HepG2 (cell line): Measurements from ENCODE around the gene PAM16. TPM values are rescaled to one million over a fixed set of nuclear protein-coding genes. Genes with fewer than 3 reads are reported as not detected.

Source experiments
- ATAC-seq: fragments of 200-7000 bp; cut with Tn5 transposase; 3 replicates; pipeline ENCODE4 v1.9.1; 2020; ENCODE audit warnings: mild to moderate bottlenecking, moderate library complexity
- BruUV-seq: library from RNA; stranded (reverse); fragments of 400-500 nt; replicated peaks from 2 replicates; lab custom pipeline; 2021; lab: Mats Ljungman, UMichigan
- CTCF ChIA-PET: fragments of 300-600 bp; formaldehyde crosslinking; extraction: SDS; loops from one replicate; lab custom pipeline; 2021; ENCODE audit warnings: low total read pairs, inconsistent platforms, low intra/inter-chr PET ratio; lab: Yijun Ruan, JAX
- POLR2A ChIA-PET: fragments of 350-600 bp; sonication (Branson Sonifier 250); formaldehyde crosslinking; loops from one replicate; lab custom pipeline; 2020; ENCODE audit warnings: antibody characterized with exemption, inconsistent platforms; lab: Yijun Ruan, JAX
- DNase-seq: peaks from one replicate; pipeline ENCODE4 v3.0.0-alpha.2; 2015; ENCODE audit warnings: low spot score
- FAIRE-seq: peaks from 3 replicates; lab custom pipeline; 2011; peaks lifted over from hg19 to GRCh38; lab: Jason Lieb, UNC
- H2AFZ ChIP-seq: one replicate; pipeline ENCODE4 v1.6.1; 2011; ENCODE audit warnings: low read length, inconsistent platforms
- H3K27ac ChIP-seq: fragments of 300-600 bp; 3 replicates; pipeline ENCODE4 v1.8.0; 2011; ENCODE audit warnings: mixed run types, mild to moderate bottlenecking, mixed read lengths, low read length, inconsistent platforms; ENCODE audit not compliant: insufficient read depth; ENCODE audit errors: extremely low read length
- H3K27me3 ChIP-seq, 2 experiments: fragments of 200-600 bp in 1 of 2; 2 replicates in 1 of 2; 3 replicates in 1 of 2; pipeline versions ENCODE4 v1.6.0 to v1.8.0; 2011; ENCODE audit warnings: low read length in 2 of 2, mild to moderate bottlenecking in 2 of 2, moderate library complexity in 2 of 2, inconsistent platforms in 1 of 2; ENCODE audit not compliant: insufficient read depth in 2 of 2, control insufficient read depth in 1 of 2
- H3K36me3 ChIP-seq, 2 experiments: fragments of 200-600 bp in 1 of 2; replicated peaks in 1 of 2; 2 replicates in 1 of 2; 3 replicates in 1 of 2; pipeline versions ENCODE4 v1.5.1 to v1.8.0; 2011; ENCODE audit warnings: low read length in 2 of 2, inconsistent platforms in 1 of 2; ENCODE audit not compliant: insufficient read depth in 2 of 2, control insufficient read depth in 1 of 2
- H3K4me1 ChIP-seq: 2 replicates; pipeline ENCODE4 v1.5.1; 2012; ENCODE audit warnings: low read length, inconsistent platforms; ENCODE audit not compliant: insufficient read depth
- H3K4me2 ChIP-seq: 2 replicates; pipeline ENCODE4 v1.6.0; 2011; ENCODE audit warnings: low read depth, low read length, inconsistent platforms
- H3K4me3 ChIP-seq, 3 experiments: fragments of 200-600 bp in 1 of 3; sonication (generic), shearing (Covaris generic) in 1 of 3; replicated peaks in 1 of 3; 2 replicates each; pipeline ENCODE4 v1.5.1; 2011 to 2016; ENCODE audit warnings: low read length in 3 of 3, inconsistent platforms in 2 of 3, low read depth in 2 of 3, mild to moderate bottlenecking in 2 of 3, control low read depth in 1 of 3, mixed read lengths in 1 of 3; ENCODE audit not compliant: insufficient read depth in 1 of 3
- H3K79me2 ChIP-seq: one replicate; pipeline ENCODE4 v1.6.1; 2011; ENCODE audit warnings: low read length, inconsistent platforms; ENCODE audit not compliant: insufficient read depth
- H3K9ac ChIP-seq: 2 replicates; pipeline ENCODE4 v1.6.0; 2011; ENCODE audit warnings: mild to moderate bottlenecking, low read depth, low read length, inconsistent platforms; ENCODE audit not compliant: insufficient read depth
- H3K9me3 ChIP-seq: 2 replicates; pipeline ENCODE4 v1.5.1; 2012; ENCODE audit warnings: mild to moderate bottlenecking, low read length
- H4K20me1 ChIP-seq: 2 replicates; pipeline ENCODE4 v1.6.0; 2011; ENCODE audit warnings: inconsistent platforms, mild to moderate bottlenecking, low read length, moderate library complexity; ENCODE audit not compliant: insufficient read depth
- CC2D1A ChIP-seq: sonication (generic); formaldehyde crosslinking; IDR thresholded peaks from 2 replicates; pipeline ENCODE4 v1.8.1; 2023; ENCODE audit warnings: mild to moderate bottlenecking, missing genetic modification reagents
- E2F5 ChIP-seq: sonication (generic); formaldehyde crosslinking; conservative IDR thresholded peaks from 2 replicates; pipeline ENCODE4 v1.4.0; 2020; ENCODE audit warnings: missing genetic modification reagents
- EP300 ChIP-seq, 3 experiments: sonication (generic) in 1 of 3; formaldehyde crosslinking in 1 of 3; IDR thresholded peaks; 2 replicates each; pipeline versions ENCODE4 v1.5.1 to v1.6.1; 2011 to 2020; ENCODE audit warnings: low read depth in 2 of 3, low read length in 2 of 3, borderline replicate concordance in 1 of 3, improper control_type of control experiment in 1 of 3, mild to moderate bottlenecking in 1 of 3, missing genetic modification reagents in 1 of 3, moderate library complexity in 1 of 3
- FOXP4 ChIP-seq: sonication (generic); formaldehyde crosslinking; IDR thresholded peaks from 2 replicates; pipeline ENCODE4 v1.4.0; 2020; ENCODE audit warnings: missing genetic modification reagents
- HMGA1 ChIP-seq: sonication (generic); formaldehyde crosslinking; conservative IDR thresholded peaks from 2 replicates; pipeline ENCODE4 v1.4.0; 2020; ENCODE audit warnings: missing genetic modification reagents
- MEIS2 ChIP-seq: sonication (generic); formaldehyde crosslinking; IDR thresholded peaks from 2 replicates; pipeline ENCODE4 v1.9.0; 2021; ENCODE audit warnings: mild to moderate bottlenecking, missing genetic modification reagents
- MYPOP ChIP-seq: sonication (generic); formaldehyde crosslinking; IDR thresholded peaks from 2 replicates; pipeline ENCODE4 v1.8.1; 2023; ENCODE audit warnings: mild to moderate bottlenecking, moderate library complexity, missing genetic modification reagents
- PRDM10 ChIP-seq: sonication (generic); formaldehyde crosslinking; IDR thresholded peaks from 2 replicates; pipeline ENCODE4 v1.4.0; 2020; ENCODE audit warnings: low read depth, missing genetic modification reagents
- ZBTB7B ChIP-seq: sonication (generic); formaldehyde crosslinking; IDR thresholded peaks from 2 replicates; pipeline ENCODE4 v1.4.0; 2020; ENCODE audit warnings: missing genetic modification reagents
- ZNF124 ChIP-seq: sonication (generic); formaldehyde crosslinking; IDR thresholded peaks from 2 replicates; pipeline ENCODE4 v1.4.0; 2020; ENCODE audit warnings: missing genetic modification reagents
- ZNF205 ChIP-seq: IDR thresholded peaks from 2 replicates; pipeline ENCODE4 v1.6.1; 2018; ENCODE audit warnings: missing biosample characterization, missing genetic modification reagents
- ZNF224 ChIP-seq: sonication (generic); formaldehyde crosslinking; IDR thresholded peaks from 2 replicates; pipeline ENCODE4 v1.5.0; 2020; ENCODE audit warnings: mild to moderate bottlenecking, missing genetic modification reagents
- ZNF253 ChIP-seq: sonication (generic); formaldehyde crosslinking; IDR thresholded peaks from 2 replicates; pipeline ENCODE4 v1.8.0; 2022; ENCODE audit warnings: mild to moderate bottlenecking, missing genetic modification reagents, borderline replicate concordance
- ZNF292 ChIP-seq: sonication (generic); formaldehyde crosslinking; IDR thresholded peaks from 2 replicates; pipeline ENCODE4 v1.8.1; 2022; ENCODE audit warnings: mild to moderate bottlenecking, low read depth, missing genetic modification reagents, borderline replicate concordance
- ZNF564 ChIP-seq: sonication (generic); formaldehyde crosslinking; IDR thresholded peaks from 2 replicates; pipeline ENCODE4 v1.8.1; 2023; ENCODE audit warnings: mild to moderate bottlenecking, missing genetic modification reagents
- ZNF703 ChIP-seq: sonication (generic); formaldehyde crosslinking; IDR thresholded peaks from 2 replicates; pipeline ENCODE4 v1.5.1; 2020; ENCODE audit warnings: missing genetic modification reagents, mild to moderate bottlenecking, moderate library complexity, borderline replicate concordance
- ZNF790 ChIP-seq: sonication (generic); formaldehyde crosslinking; IDR thresholded peaks from 2 replicates; pipeline ENCODE4 v1.8.0; 2022; ENCODE audit warnings: missing genetic modification reagents, mild to moderate bottlenecking, borderline replicate concordance
- WGBS: methylation state at CpG from one replicate; pipeline ENCODE4 v1.1.6; 2017; ENCODE audit warnings: low lambda C conversion rate; 5-methylcytosine and 5-hydroxymethylcytosine counted together
- in situ Hi-C: cut with HindIII; loops from 2 replicates; pipeline ENCODE4 v1.10.0; 2017; ENCODE audit warnings: low pct_unique_long_range_greater_than_20kb; ENCODE audit not compliant: extremely low pct_ligation_motif_present
- intact Hi-C: fragments of 100-400 bp; cut with micrococcal nuclease; formaldehyde crosslinking; loops from one replicate; pipeline ENCODE4 v1.10.0; 2022; ENCODE audit not compliant: unreplicated experiment
- polyA plus RNA-seq, 8 experiments: library from polyadenylated mRNA; depleted of rRNA in 3 of 8; stranded (reverse) in 7 of 8; unstranded in 1 of 8; fragments of >200 nt; fragmentation: Illumina TruSeq in 4 of 8; extraction: Trizol in 4 of 8; gene quantifications; 2 replicates each; pipeline versions ENCODE4 v1.2.1 to v1.2.3, GENCODE V29; 2011 to 2016; ENCODE audit warnings: low read depth in 4 of 8, missing spikeins in 1 of 8, mixed read lengths in 1 of 8; ENCODE audit not compliant: insufficient read depth in 1 of 8
- total RNA-seq, 5 experiments: library from RNA; depleted of rRNA; stranded (reverse); fragments of >200 nt; fragmentation: Illumina TruSeq; extraction: Trizol; gene quantifications; 2 replicates each; pipeline ENCODE4 v1.2.3, GENCODE V29; 2016; ENCODE audit warnings: low read depth in 1 of 5

Gene PAM16
- total and polyA plus RNA-seq, 2 of the 13 experiments (the other 11 are each of a cell fraction or from before 2014, with no cell fraction given), result 51.5 to 51.8 TPM

- ATAC-seq, result peak; percentile 6
- H3K36me3 ChIP-seq, result peaks cover 0 to 1% of the 10 kb centered on the region in 2 experiments; a peak in 1 of 5 replicates
- in situ Hi-C loops, result no loop called here
- peaks cover 5% of the 10 kb centered on the region for H3K79me2 ChIP-seq
- H3K4me1 ChIP-seq, result peaks cover 53% of the 10 kb centered on the region
- H3K27ac ChIP-seq, result peak overlapping the region; percentile 62
- no peak overlapping the region for H2AFZ ChIP-seq
- 14% methylated on average over 4 of the region's 5 CpGs for WGBS
- H3K27me3 ChIP-seq, result no peaks in the 10 kb centered on the region
- no peak overlapping the region for H3K4me3 ChIP-seq
- no TSS peak for BruUV-seq
- no peak overlapping the region; the same call in 1 of the 2 replicates for H3K9ac ChIP-seq
- peak; percentile 92 for FAIRE-seq
- POLR2A ChIA-PET, result no interaction called here
- CTCF ChIA-PET, result no interaction called here
- intact Hi-C loops, result no loop called here
- H4K20me1 ChIP-seq, result no peaks in the 10 kb centered on the region
- H3K4me2 ChIP-seq, result peak overlapping the region; percentile 25
- peak; percentile 73 for DNase-seq
- no peaks in the 10 kb centered on the region for H3K9me3 ChIP-seq
- TF ChIP-seq MEIS2 (CRISPR knock-in tag), result no peak
- no peak for TF ChIP-seq ZNF224 (CRISPR knock-in tag)
- TF ChIP-seq CC2D1A (CRISPR knock-in tag), result no peak
- TF ChIP-seq ZBTB7B (CRISPR knock-in tag), result peak; percentile 75; the same call in 1 of the 2 replicates
- no peak for TF ChIP-seq ZNF124 (CRISPR knock-in tag)
- TF ChIP-seq ZNF253, result no peak
- peak; percentile 76 for TF ChIP-seq FOXP4 (CRISPR knock-in tag)
- peak; percentile 46; the same call in 1 of the 2 replicates for TF ChIP-seq ZNF292 (CRISPR knock-in tag)
- no peak for TF ChIP-seq PRDM10 (CRISPR knock-in tag)
- TF ChIP-seq ZNF564 (CRISPR knock-in tag), result no peak
- no peak for TF ChIP-seq HMGA1
- TF ChIP-seq E2F5, result no peak
- TF ChIP-seq ZNF205 (CRISPR knock-in tag), result no peak
- TF ChIP-seq EP300 (IDR thresholded peaks at IDR 0.05; ENCODE audit: low read depth in 2 of 2, low read length in 2 of 2), result peak; percentile 39 to 81; a peak in 3 of 4 replicates
- peak; percentile 61; the same call in 1 of the 2 replicates for TF ChIP-seq EP300 (CRISPR knock-in tag; IDR thresholded peaks at IDR 0.05; ENCODE audit: borderline replicate concordance)
- TF ChIP-seq ZNF703 (CRISPR knock-in tag), result no peak
- no peak for TF ChIP-seq MYPOP (CRISPR knock-in tag)
- TF ChIP-seq ZNF790, result no peak
These were observed 16.3 kb upstream of the PAM16 start for GRCh38 chr16:4367393-4367856.
